Osteoblast (primary cell): ENCODE measurements around the gene SIAH1. TPM values are rescaled to one million over a fixed set of nuclear protein-coding genes. Genes with fewer than 3 reads are reported as not detected.

ENCODE experiments used
- DNase-seq: peaks from one replicate; pipeline ENCODE4 v3.0.0; 2011; ENCODE audit warnings: low spot score, mixed read lengths; ENCODE audit not compliant: insufficient read length; ENCODE audit errors: missing footprints
- H2AFZ ChIP-seq: 2 replicates; pipeline ENCODE4 v1.6.0; 2011; ENCODE audit warnings: mild to moderate bottlenecking, low read length
- H3K27ac ChIP-seq: 2 replicates; pipeline ENCODE4 v1.5.1; 2011; ENCODE audit warnings: mild to moderate bottlenecking, low read depth, low read length, moderate library complexity
- H3K27me3 ChIP-seq: 2 replicates; pipeline ENCODE4 v1.6.0; 2012; ENCODE audit warnings: mild to moderate bottlenecking, control low read depth, inconsistent platforms, low read length, moderate library complexity; ENCODE audit not compliant: insufficient read depth
- H3K36me3 ChIP-seq: 2 replicates; pipeline ENCODE4 v1.5.1; 2011; ENCODE audit warnings: mild to moderate bottlenecking, low read length, control low read depth, moderate library complexity; ENCODE audit not compliant: insufficient read depth
- H3K4me1 ChIP-seq: 2 replicates; pipeline ENCODE4 v1.5.1; 2011; ENCODE audit warnings: mild to moderate bottlenecking, low read length, control low read depth, moderate library complexity; ENCODE audit not compliant: insufficient read depth
- H3K4me2 ChIP-seq: 2 replicates; pipeline ENCODE4 v1.6.0; 2011; ENCODE audit warnings: mild to moderate bottlenecking, low read length; ENCODE audit not compliant: insufficient read depth
- H3K4me3 ChIP-seq: fragments of 200-600 bp; sonication (generic); 3 replicates; pipeline ENCODE4 v1.5.1; 2012; ENCODE audit warnings: mild to moderate bottlenecking, low read length, inconsistent platforms; ENCODE audit not compliant: insufficient read depth
- H3K79me2 ChIP-seq: 2 replicates; pipeline ENCODE4 v1.6.0; 2012; ENCODE audit warnings: mild to moderate bottlenecking, low read length, control low read depth, inconsistent platforms; ENCODE audit not compliant: insufficient read depth
- H3K9me3 ChIP-seq: 2 replicates; pipeline ENCODE4 v1.5.1; 2011; ENCODE audit warnings: low read depth, low read length, control low read depth
- H4K20me1 ChIP-seq: 2 replicates; pipeline ENCODE4 v1.6.0; 2012; ENCODE audit warnings: mild to moderate bottlenecking, low read length, control low read depth; ENCODE audit not compliant: insufficient read depth
- total RNA-seq: library from RNA; depleted of rRNA; stranded (reverse); fragments of >200 nt; gene quantifications from 2 replicates; pipeline ENCODE4 v1.2.3, GENCODE V29; 2012
- TF ChIP-seq, protein P1 (sequence below): IDR thresholded peaks from 2 replicates; pipeline ENCODE4 v1.5.1; 2011; ENCODE audit warnings: mild to moderate bottlenecking, low read depth, low read length, moderate library complexity; ENCODE audit errors: extremely low read depth

SIAH1 gene
- total RNA-seq, 1 donor: 43.1 TPM

DNA sequence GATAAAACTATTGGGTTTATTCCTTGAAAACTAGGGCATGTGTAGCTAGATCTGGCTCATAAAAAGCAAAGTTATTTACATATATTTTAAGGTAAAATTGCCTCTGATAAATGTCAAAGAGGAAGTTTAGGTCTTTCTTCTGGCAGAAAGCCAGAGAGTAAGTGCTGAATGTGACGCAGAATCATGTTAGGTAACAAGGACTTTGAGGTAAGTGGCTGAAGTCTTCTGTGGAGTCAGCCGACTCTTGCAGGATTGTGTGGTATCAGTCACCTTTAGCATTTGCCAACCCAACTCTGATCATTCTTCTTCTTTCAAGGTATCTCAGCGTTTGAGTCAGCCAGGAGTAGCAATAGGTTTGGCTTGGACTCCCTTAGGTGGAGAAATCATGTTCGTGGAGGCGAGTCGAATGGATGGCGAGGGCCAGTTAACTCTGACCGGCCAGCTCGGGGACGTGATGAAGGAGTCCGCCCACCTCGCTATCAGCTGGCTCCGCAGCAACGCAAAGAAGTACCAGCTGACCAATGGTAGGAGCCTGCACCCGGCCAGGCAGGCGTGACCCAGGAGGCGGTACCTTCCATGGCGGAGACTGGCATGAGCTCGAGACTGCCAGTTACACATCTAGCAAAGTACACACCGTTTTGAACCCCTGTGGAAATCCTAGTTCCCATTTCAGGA is 37.9 kb downstream of the SIAH1 start:
- DNase-seq: peak; percentile 62
- Histone ChIP-seq H3K27ac (no peak overlapping the region), H3K4me1 (no peaks in the 10 kb centered on the region), H3K9me3 (no peaks in the 10 kb centered on the region), H3K36me3 (peaks cover 34% of the 10 kb centered on the region), H3K79me2 (no peaks in the 10 kb centered on the region), H4K20me1 (no peaks in the 10 kb centered on the region), H2AFZ (no peak overlapping the region), H3K27me3 (no peaks in the 10 kb centered on the region), H3K4me2 (no peak overlapping the region), H3K4me3 (no peak overlapping the region)
- TF ChIP-seq, protein P1, sequence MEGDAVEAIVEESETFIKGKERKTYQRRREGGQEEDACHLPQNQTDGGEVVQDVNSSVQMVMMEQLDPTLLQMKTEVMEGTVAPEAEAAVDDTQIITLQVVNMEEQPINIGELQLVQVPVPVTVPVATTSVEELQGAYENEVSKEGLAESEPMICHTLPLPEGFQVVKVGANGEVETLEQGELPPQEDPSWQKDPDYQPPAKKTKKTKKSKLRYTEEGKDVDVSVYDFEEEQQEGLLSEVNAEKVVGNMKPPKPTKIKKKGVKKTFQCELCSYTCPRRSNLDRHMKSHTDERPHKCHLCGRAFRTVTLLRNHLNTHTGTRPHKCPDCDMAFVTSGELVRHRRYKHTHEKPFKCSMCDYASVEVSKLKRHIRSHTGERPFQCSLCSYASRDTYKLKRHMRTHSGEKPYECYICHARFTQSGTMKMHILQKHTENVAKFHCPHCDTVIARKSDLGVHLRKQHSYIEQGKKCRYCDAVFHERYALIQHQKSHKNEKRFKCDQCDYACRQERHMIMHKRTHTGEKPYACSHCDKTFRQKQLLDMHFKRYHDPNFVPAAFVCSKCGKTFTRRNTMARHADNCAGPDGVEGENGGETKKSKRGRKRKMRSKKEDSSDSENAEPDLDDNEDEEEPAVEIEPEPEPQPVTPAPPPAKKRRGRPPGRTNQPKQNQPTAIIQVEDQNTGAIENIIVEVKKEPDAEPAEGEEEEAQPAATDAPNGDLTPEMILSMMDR: no peak

DNA sequence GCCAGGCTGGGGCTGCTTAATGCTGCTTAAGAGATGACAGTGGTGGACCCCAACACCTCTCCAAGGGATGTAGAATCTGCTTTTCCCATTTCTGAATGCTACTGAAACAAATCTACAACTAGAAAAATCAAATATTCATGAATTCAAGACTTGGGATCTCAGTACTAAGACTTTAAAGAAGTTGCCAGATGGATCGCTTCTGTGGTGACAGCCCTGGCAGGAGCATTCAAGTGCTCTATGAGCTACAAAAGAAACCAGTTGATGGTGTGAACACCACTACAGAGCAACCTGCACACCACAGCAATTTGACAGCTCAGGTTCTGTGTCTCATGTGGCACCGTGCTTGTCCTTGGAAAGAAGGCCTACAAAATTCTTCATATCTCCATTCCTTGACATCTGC is 42.6 kb downstream of the SIAH1 start:
- H4K20me1 ChIP-seq: no peaks in the 10 kb centered on the region
- no peaks in the 10 kb centered on the region for H3K9me3 ChIP-seq
- H3K4me2 ChIP-seq: no peak overlapping the region
- DNase-seq: no peak
- H3K4me1 ChIP-seq: no peaks in the 10 kb centered on the region
- H3K4me3 ChIP-seq: no peak overlapping the region
- H3K27ac ChIP-seq: no peak overlapping the region
- TF ChIP-seq, protein P1: no peak
- H3K36me3 ChIP-seq: peaks cover 14% of the 10 kb centered on the region
- H3K27me3 ChIP-seq: no peaks in the 10 kb centered on the region
- no peaks in the 10 kb centered on the region for H3K79me2 ChIP-seq
- no peak overlapping the region for H2AFZ ChIP-seq

DNA sequence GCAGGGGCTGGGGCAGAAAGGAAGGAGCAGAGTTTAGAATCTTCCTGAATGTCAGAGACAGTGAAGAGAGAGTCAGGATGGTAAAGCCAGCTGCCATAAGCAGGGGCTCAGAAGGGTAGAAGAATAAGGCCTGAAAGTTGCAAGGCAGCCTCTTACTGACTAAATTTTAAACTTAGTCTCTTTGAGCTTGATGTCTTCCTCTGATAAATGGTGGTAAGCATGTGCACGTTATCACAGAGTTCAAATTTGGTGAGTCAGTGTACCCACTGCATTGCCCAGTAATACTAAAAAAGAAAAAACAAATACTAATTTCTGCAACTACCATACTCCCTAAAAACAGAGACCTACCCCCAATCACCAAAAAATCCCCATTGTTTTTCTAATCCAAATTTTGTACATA is 45.2 kb downstream of the SIAH1 start:
- Histone ChIP-seq H3K27ac (no peak overlapping the region), H3K9me3 (no peaks in the 10 kb centered on the region), H3K4me2 (no peak overlapping the region), H3K79me2 (peaks cover 3% of the 10 kb centered on the region), H3K4me1 (peaks cover 12% of the 10 kb centered on the region), H3K36me3 (peaks cover 13% of the 10 kb centered on the region), H3K4me3 (no peak overlapping the region), H2AFZ (no peak overlapping the region), H4K20me1 (no peaks in the 10 kb centered on the region), H3K27me3 (no peaks in the 10 kb centered on the region)
- TF ChIP-seq, protein P1: no peak
- DNase-seq: no peak

DNA sequence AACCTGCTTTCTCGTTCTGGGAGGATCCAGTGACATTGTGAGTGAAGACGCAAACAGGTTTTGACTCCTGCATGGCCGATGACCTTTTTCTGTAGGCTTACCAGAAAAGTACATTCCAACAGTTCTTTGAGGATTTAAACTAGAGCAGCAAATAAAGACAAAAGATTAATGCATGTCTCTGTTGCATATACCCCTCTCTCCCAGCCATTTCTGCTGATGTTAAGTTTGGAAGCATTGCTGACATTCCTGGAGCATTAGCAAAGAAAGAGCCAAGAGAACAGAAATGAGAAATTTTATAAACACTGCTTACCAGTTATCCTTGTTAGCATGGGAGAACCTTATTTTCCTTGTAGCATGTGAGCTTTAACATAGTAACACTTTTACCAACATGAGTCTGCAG is 49.3 kb downstream of the SIAH1 start:
- H3K36me3 ChIP-seq: peaks cover 15% of the 10 kb centered on the region
- peak overlapping the region; percentile 26 for H3K4me2 ChIP-seq
- no peak overlapping the region for H2AFZ ChIP-seq
- H3K27me3 ChIP-seq: no peaks in the 10 kb centered on the region
- peaks cover 14% of the 10 kb centered on the region for H3K4me1 ChIP-seq
- H3K79me2 ChIP-seq: peaks cover 3% of the 10 kb centered on the region
- no peaks in the 10 kb centered on the region for H3K9me3 ChIP-seq
- peaks cover 4% of the 10 kb centered on the region for H4K20me1 ChIP-seq
- no peak for DNase-seq
- peak overlapping the region; percentile 59 for H3K27ac ChIP-seq
- TF ChIP-seq, protein P1: no peak
- no peak overlapping the region for H3K4me3 ChIP-seq
